Measurements from ENCODE around the gene MGAT5B. TPM values are rescaled to one million over a fixed set of nuclear protein-coding genes. Genes with fewer than 3 reads are reported as not detected.
A peak's percentile ranks its signal among the peaks of the same experiment; 100 is the strongest.

MGAT5B gene, protein sequence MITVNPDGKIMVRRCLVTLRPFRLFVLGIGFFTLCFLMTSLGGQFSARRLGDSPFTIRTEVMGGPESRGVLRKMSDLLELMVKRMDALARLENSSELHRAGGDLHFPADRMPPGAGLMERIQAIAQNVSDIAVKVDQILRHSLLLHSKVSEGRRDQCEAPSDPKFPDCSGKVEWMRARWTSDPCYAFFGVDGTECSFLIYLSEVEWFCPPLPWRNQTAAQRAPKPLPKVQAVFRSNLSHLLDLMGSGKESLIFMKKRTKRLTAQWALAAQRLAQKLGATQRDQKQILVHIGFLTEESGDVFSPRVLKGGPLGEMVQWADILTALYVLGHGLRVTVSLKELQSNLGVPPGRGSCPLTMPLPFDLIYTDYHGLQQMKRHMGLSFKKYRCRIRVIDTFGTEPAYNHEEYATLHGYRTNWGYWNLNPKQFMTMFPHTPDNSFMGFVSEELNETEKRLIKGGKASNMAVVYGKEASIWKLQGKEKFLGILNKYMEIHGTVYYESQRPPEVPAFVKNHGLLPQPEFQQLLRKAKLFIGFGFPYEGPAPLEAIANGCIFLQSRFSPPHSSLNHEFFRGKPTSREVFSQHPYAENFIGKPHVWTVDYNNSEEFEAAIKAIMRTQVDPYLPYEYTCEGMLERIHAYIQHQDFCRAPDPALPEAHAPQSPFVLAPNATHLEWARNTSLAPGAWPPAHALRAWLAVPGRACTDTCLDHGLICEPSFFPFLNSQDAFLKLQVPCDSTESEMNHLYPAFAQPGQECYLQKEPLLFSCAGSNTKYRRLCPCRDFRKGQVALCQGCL
- polyA plus RNA-seq (2013, experiment 1 of 2) = 4.3 TPM
- 4.4 TPM for polyA plus RNA-seq (2013, experiment 2 of 2)

- H3K9ac ChIP-seq (ENCODE audit: low read depth, low read length) = peak within 1 kb of the TSS; percentile 47
Measured at GRCh38 chr17:76868176-76868668, at the start of gene MGAT5B. TSS of gene MGAT5B (plus strand) at chr17:76868404. CDS start at chr17:76869030, 626 bp downstream.

DNA sequence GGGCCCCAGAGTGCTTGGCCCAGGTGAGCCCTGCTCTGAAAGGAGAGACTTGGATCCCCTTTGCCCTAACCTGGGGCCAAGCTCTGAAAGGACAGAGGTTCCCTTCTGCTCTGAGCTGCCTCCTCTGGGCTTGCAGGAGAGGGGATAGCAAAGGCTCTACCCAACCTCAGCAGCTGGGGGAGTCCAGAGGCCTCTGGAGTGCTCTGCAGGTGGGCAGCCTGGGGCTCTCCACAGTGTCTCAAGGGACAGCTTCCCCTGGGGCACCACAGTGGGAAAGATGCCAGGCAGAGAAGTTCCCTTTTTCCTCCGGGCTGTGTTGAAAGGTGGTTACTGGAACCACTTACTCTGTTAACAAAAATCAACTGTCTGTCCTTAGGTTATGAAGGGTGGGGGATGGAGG lies 48.2 kb upstream of the MGAT5B start:
- Histone ChIP-seq H3K9ac (ENCODE audit: low read depth, low read length) (no peak overlapping the region), H3K36me3 (ENCODE audit: insufficient read depth, low read length) (no peaks in the 10 kb centered on the region), H3K4me1 (ENCODE audit: insufficient read depth, low read length) (peaks cover 4% of the 10 kb centered on the region; the same call in 1 of the 2 replicates), H3K27ac (ENCODE audit: low read depth, low read length) (no peak overlapping the region), H3K27me3 (ENCODE audit: insufficient read depth, low read length) (no peaks in the 10 kb centered on the region), H3K9me3 (ENCODE audit: insufficient read depth, low read depth, low read length) (no peaks in the 10 kb centered on the region), H3K4me3 (ENCODE audit: low read length) (no peak overlapping the region)
- WGBS = 80% methylated on average over 1 of the region's 1 CpG

More at GRCh38 chr17:76868176-76868668, at the start of gene MGAT5B:
- Histone ChIP-seq H3K4me1 (ENCODE audit: insufficient read depth, low read length) (peaks cover 9% of the 10 kb centered on the region; the same call in 1 of the 2 replicates), H3K36me3 (ENCODE audit: insufficient read depth, low read length) (no peaks in the 10 kb centered on the region), H3K27ac (ENCODE audit: low read depth, low read length) (no peak within 1 kb of the TSS), H3K9me3 (ENCODE audit: insufficient read depth, low read depth, low read length) (no peaks in the 10 kb centered on the region), H3K27me3 (ENCODE audit: insufficient read depth, low read length) (peaks cover 34% of the 10 kb centered on the region), H3K4me3 (ENCODE audit: low read length) (peak within 1 kb of the TSS; percentile 47)
- WGBS = under 1% methylated on average over 76 of the region's 76 CpGs

DNA sequence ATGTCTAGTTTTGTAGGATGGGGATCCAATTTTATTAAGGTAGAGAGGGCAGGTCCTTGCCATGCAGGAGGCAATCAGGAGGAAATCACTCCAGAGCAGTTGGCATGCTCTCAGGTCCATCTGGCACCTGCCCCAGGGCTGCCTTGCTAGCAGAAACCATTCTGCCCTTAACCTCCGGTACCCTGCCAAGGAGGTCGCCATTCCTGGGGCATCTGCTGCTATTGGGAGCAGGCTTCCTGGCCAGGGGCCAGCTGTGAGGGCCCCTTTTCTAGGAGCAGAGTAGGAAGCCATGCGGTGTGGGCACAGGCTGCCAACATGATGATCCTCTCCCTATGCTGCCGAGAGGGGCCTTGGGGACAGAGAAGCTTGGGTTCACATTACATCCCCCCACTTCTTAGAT lies 47.6 kb upstream of the MGAT5B start:
- no peaks in the 10 kb centered on the region for H3K36me3 ChIP-seq (ENCODE audit: insufficient read depth, low read length)
- no peaks in the 10 kb centered on the region for H3K9me3 ChIP-seq (ENCODE audit: insufficient read depth, low read depth, low read length)
- H3K4me1 ChIP-seq (ENCODE audit: insufficient read depth, low read length) = peaks cover 4% of the 10 kb centered on the region; the same call in 1 of the 2 replicates
- H3K27ac ChIP-seq (ENCODE audit: low read depth, low read length) = no peak overlapping the region
- H3K9ac ChIP-seq (ENCODE audit: low read depth, low read length) = no peak overlapping the region
- WGBS = 92% methylated on average over 4 of the region's 4 CpGs
- no peak overlapping the region for H3K4me3 ChIP-seq (ENCODE audit: low read length)
- H3K27me3 ChIP-seq (ENCODE audit: insufficient read depth, low read length) = no peaks in the 10 kb centered on the region

DNA sequence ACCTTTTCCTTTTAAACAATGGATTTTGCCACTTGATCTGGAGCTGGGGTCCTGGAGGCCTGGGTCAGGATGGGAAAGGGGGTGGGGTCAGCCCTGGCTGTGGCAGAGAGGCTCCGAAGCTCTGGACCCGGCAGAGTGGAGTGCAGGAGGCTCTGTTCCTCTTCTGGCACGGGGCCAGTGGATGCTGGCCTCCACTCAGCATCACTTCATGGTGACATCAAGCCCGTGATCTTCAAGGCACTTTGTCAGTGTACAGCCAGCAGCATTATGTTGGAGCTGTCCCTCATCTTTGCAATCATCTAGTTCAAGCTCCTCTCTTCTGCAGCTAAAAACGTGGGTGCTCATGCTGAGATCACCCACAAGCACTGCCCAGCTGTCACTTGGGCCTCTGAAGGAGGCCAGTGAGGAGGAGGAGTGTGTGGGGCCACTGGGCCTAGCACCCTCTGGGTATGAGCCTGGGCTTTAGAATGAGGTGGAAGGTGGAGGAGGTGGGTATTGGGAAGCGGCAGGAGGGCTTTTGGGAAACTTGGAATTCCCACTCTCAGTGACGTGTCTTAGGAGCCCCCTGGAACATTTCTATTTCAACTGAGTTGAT lies 45.9 kb upstream of the MGAT5B start:
- 86% methylated on average over 7 of the region's 7 CpGs for WGBS
- Histone ChIP-seq H3K9ac (ENCODE audit: low read depth, low read length) (no peak overlapping the region), H3K9me3 (ENCODE audit: insufficient read depth, low read depth, low read length) (no peaks in the 10 kb centered on the region), H3K4me1 (ENCODE audit: insufficient read depth, low read length) (no peaks in the 10 kb centered on the region), H3K27me3 (ENCODE audit: insufficient read depth, low read length) (no peaks in the 10 kb centered on the region), H3K27ac (ENCODE audit: low read depth, low read length) (no peak overlapping the region), H3K36me3 (ENCODE audit: insufficient read depth, low read length) (no peaks in the 10 kb centered on the region), H3K4me3 (ENCODE audit: low read length) (no peak overlapping the region)

DNA sequence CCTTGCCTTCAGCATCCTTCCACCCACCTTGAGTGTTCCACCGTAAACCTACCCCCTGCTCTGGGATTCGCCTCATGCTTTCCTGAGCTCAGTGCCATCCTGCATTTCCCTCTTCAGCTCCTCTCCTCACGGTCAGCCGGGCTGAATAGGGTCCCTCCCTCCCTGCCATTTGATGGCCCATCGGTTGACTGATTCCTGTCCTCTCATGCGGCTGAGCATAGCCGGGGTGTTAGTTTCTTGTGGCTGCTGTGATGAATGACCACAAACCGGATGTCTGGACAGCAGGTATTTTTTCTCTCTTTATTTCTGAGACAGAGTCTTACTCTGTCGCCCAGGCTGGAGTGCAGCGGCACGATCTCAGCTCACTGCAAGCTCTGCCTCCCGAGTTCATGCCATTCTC lies 44.1 kb upstream of the MGAT5B start:
- no peaks in the 10 kb centered on the region for H3K9me3 ChIP-seq (ENCODE audit: insufficient read depth, low read depth, low read length)
- 92% methylated on average over 12 of the region's 12 CpGs for WGBS
- no peak overlapping the region for H3K4me3 ChIP-seq (ENCODE audit: low read length)
- H3K27ac ChIP-seq (ENCODE audit: low read depth, low read length) = no peak overlapping the region
- H3K36me3 ChIP-seq (ENCODE audit: insufficient read depth, low read length) = no peaks in the 10 kb centered on the region
- no peaks in the 10 kb centered on the region for H3K4me1 ChIP-seq (ENCODE audit: insufficient read depth, low read length)
- no peaks in the 10 kb centered on the region for H3K27me3 ChIP-seq (ENCODE audit: insufficient read depth, low read length)
- no peak overlapping the region for H3K9ac ChIP-seq (ENCODE audit: low read depth, low read length)

- Histone ChIP-seq H3K4me3 (ENCODE audit: low read length) (no peak overlapping the region), H3K27ac (ENCODE audit: low read depth, low read length) (no peak overlapping the region)
Measured at GRCh38 chr17:76826330-76827068, 41.7 kb upstream of the MGAT5B start.

DNA sequence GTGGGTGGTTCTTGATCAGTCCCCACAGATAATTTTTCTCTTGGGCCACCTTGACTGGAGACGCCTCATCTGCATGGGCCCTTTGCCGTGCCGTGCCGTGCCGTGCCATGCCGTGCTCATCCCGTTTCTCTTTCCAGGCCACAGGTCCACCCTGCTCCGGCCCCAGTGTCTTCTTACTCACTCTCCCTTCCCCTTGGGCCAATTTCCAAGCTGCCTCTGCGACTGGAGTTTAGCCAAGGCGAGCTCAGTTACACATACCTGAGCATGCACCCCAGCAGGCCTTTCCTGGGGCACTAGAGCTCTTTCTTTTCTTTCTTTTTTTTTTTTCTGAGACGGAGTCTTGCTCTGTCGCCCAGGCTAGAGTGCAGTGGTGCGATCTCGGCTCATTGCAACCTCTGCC lies 40.5 kb upstream of the MGAT5B start:
- Histone ChIP-seq H3K9me3 (ENCODE audit: insufficient read depth, low read depth, low read length) (no peaks in the 10 kb centered on the region), H3K36me3 (ENCODE audit: insufficient read depth, low read length) (no peaks in the 10 kb centered on the region), H3K9ac (ENCODE audit: low read depth, low read length) (no peak overlapping the region), H3K27me3 (ENCODE audit: insufficient read depth, low read length) (no peaks in the 10 kb centered on the region), H3K27ac (ENCODE audit: low read depth, low read length) (no peak overlapping the region), H3K4me1 (ENCODE audit: insufficient read depth, low read length) (no peaks in the 10 kb centered on the region), H3K4me3 (ENCODE audit: low read length) (no peak overlapping the region)
- WGBS = 94% methylated on average over 14 of the region's 14 CpGs

More at GRCh38 chr17:76826330-76827068, 41.7 kb upstream of the MGAT5B start:
- no peaks in the 10 kb centered on the region for H3K4me1 ChIP-seq (ENCODE audit: insufficient read depth, low read length)
- H3K27me3 ChIP-seq (ENCODE audit: insufficient read depth, low read length) = no peaks in the 10 kb centered on the region
- H3K9ac ChIP-seq (ENCODE audit: low read depth, low read length) = no peak overlapping the region
- H3K9me3 ChIP-seq (ENCODE audit: insufficient read depth, low read depth, low read length) = no peaks in the 10 kb centered on the region
- 90% methylated on average over 24 of the region's 24 CpGs for WGBS
- H3K36me3 ChIP-seq (ENCODE audit: insufficient read depth, low read length) = no peaks in the 10 kb centered on the region

GRCh38 chr17:76830987-76831715 lies 37.1 kb upstream of the MGAT5B start:
- no peak overlapping the region for H3K27ac ChIP-seq (ENCODE audit: low read depth, low read length)
- H3K4me3 ChIP-seq (ENCODE audit: low read length) = no peak overlapping the region
- no peaks in the 10 kb centered on the region for H3K9me3 ChIP-seq (ENCODE audit: insufficient read depth, low read depth, low read length)
- H3K9ac ChIP-seq (ENCODE audit: low read depth, low read length) = no peak overlapping the region
- H3K4me1 ChIP-seq (ENCODE audit: insufficient read depth, low read length) = no peaks in the 10 kb centered on the region
- WGBS = 92% methylated on average over 10 of the region's 10 CpGs
- H3K36me3 ChIP-seq (ENCODE audit: insufficient read depth, low read length) = no peaks in the 10 kb centered on the region
- no peaks in the 10 kb centered on the region for H3K27me3 ChIP-seq (ENCODE audit: insufficient read depth, low read length)

DNA sequence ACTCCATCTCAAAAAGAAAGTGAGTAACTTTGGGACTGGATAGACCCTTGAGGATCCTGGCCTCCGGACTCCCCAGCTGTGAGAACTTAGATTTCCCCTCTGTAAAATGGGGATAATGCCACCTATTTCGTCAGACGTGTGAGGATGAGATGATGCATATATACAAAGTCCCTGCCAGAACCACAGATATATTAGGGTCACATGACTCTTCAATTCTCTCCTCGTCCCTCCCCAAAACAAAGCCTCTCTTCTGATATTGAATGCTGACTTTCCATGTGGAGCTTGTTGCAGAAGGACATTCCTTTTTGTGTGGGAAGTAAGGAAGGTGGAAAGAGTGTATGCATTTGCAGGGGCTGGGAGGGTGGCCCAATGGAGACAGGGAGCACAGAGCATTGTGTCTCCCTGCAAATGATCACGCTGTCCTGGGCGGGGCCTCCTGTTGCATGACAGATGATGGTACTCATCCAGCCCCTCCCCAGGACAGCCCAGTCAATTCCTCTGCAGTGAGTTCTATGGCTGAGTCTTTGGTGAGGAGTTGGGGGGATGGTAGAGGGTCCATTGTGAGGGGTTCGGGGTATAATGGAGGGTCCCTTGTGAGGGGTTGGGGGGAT lies 35.1 kb upstream of the MGAT5B start:
- H3K9me3 ChIP-seq (ENCODE audit: insufficient read depth, low read depth, low read length) = no peaks in the 10 kb centered on the region
- H3K9ac ChIP-seq (ENCODE audit: low read depth, low read length) = no peak overlapping the region
- 84% methylated on average over 6 of the region's 7 CpGs for whole genome bisulfite sequencing
- no peak overlapping the region for H3K4me3 ChIP-seq (ENCODE audit: low read length)
- no peaks in the 10 kb centered on the region; the same call in 1 of the 2 replicates for H3K27me3 ChIP-seq (ENCODE audit: insufficient read depth, low read length)
- no peaks in the 10 kb centered on the region for H3K36me3 ChIP-seq (ENCODE audit: insufficient read depth, low read length)
- H3K4me1 ChIP-seq (ENCODE audit: insufficient read depth, low read length) = no peaks in the 10 kb centered on the region
- no peak overlapping the region for H3K27ac ChIP-seq (ENCODE audit: low read depth, low read length)

DNA sequence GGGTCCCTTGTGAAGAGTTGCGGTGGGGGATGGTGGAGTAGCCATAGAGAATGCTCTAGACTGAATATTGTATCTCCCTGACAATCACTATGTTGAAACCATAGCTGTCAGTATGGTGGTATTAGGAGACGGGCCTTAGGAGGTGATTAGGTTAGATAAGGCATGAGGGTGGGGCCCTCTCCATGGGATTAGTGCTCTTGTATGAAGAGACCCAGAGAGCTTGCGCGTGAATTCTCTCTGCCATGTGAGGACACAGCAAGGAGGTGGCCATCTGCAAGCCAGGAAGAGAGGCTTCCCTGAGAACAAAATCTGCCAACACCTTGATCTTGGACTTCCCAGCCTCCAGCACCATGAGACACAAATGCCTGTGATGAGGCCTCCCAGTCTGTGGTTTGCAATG lies 34.5 kb upstream of the MGAT5B start:
- Histone ChIP-seq H3K4me1 (ENCODE audit: insufficient read depth, low read length) (no peaks in the 10 kb centered on the region), H3K9ac (ENCODE audit: low read depth, low read length) (no peak overlapping the region), H3K27me3 (ENCODE audit: insufficient read depth, low read length) (peaks cover 2% of the 10 kb centered on the region; the same call in 1 of the 2 replicates), H3K4me3 (ENCODE audit: low read length) (no peak overlapping the region), H3K36me3 (ENCODE audit: insufficient read depth, low read length) (no peaks in the 10 kb centered on the region), H3K27ac (ENCODE audit: low read depth, low read length) (no peak overlapping the region), H3K9me3 (ENCODE audit: insufficient read depth, low read depth, low read length) (no peaks in the 10 kb centered on the region)
- 92% methylated on average over 4 of the region's 4 CpGs for WGBS

Measured in HUES64 (cell line).